HG03469 (cell line): ENCODE results near the gene TNFAIP2.

Source experiments
- ATAC-seq: cut with Tn5 transposase; IDR thresholded peaks from one replicate; pipeline ENCODE4 v1.9.1; 2021; ENCODE audit warnings: mild to moderate bottlenecking, moderate library complexity, moderate number of reproducible peaks; ENCODE audit not compliant: unreplicated experiment

TNFAIP2 gene

GRCh38 chr14:103179094-103179493 lies 55.8 kb downstream of the TNFAIP2 start:
- ATAC-seq = no peak

- ATAC-seq = no peak
These were observed 57.1 kb downstream of the TNFAIP2 start for GRCh38 chr14:103180331-103180730.

- no peak for ATAC-seq
These were observed 60.8 kb downstream of the TNFAIP2 start for GRCh38 chr14:103184046-103184445.

- ATAC-seq = no peak
These were observed 62.1 kb downstream of the TNFAIP2 start for GRCh38 chr14:103185051-103186029.

GRCh38 chr14:103186241-103186822 lies 63.1 kb downstream of the TNFAIP2 start:
- no peak for ATAC-seq
